ENCODE results near the gene FARP2. TPM values are rescaled to one million over a fixed set of nuclear protein-coding genes. Genes with fewer than 3 reads are reported as not detected.

The FARP2 gene
- total and polyA plus RNA-seq, 2 experiments from 2014 or later: 16.0 to 22.6 TPM

DNA sequence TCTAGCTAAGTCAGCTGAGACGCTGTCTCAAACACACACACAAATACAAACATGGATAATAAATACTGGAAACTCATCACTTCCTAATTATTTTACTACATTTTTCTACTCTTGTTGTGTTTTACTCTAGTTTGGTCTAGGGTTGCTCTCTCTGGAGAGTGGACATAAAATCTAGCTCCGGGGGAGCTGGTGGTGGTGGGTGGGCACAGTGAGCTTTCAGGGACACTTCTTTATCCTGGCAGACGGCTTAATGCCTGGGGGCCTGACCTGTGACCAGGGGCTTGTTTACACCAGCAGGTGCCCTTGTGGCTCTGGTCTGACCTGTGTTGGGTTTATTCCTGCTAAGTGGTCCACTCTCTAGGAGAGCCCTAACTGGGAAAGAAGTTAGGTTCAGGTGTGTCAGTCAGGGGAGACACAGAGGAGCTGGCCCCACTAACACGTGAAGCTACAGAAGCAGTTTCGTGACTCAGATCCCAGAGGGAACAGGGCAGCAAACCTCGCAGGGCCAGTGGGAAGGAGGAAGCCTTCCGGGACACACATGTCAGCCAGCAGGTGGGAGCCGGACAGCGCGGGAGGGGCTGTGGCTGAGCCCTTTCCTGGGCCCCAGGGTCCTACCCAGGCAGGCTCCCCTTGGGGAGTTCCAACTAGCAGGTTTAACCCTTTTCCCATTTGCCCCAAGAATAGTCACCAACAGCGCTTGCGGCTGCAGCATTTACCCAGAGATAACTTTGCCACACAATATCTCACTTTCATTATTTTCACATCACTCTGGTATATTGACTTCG lies 180.0 kb downstream of the FARP2 start:
- Histone ChIP-seq H3K4me1 (ENCODE audit: insufficient read depth) (peaks cover 5% of the 10 kb centered on the region; the same call in 1 of the 2 replicates), H3K27ac (ENCODE audit: low read depth) (no peak overlapping the region), H3K36me3 (ENCODE audit: insufficient read depth) (no peaks in the 10 kb centered on the region), H3F3A (replicated peaks; ENCODE audit: low read depth) (no peaks in the 10 kb centered on the region; the same call in 1 of the 2 replicates), H3K4me2 (no peak overlapping the region), H2AFZ (no peak overlapping the region), H3K79me2 (replicated peaks; ENCODE audit: insufficient read depth) (no peaks in the 10 kb centered on the region), H3K4me3 (no peak overlapping the region), H3K9me2 (ENCODE audit: insufficient read depth) (no peaks in the 10 kb centered on the region), H4K20me1 (replicated peaks; ENCODE audit: insufficient read depth) (no peaks in the 10 kb centered on the region), H3K27me3 (ENCODE audit: insufficient read depth) (peaks cover 7% of the 10 kb centered on the region)
- ATAC-seq (no peak), DNase-seq (ENCODE audit: low spot score) (no peak)
- H3K36me3 Mint-ChIP-seq (ENCODE audit: low read depth): no peaks in the 10 kb centered on the region; the same call in 2 of the 3 replicates
- peaks cover 11% of the 10 kb centered on the region; the same call in 2 of the 3 replicates for H3K4me1 Mint-ChIP-seq
- no peak overlapping the region for H3K4me3 Mint-ChIP-seq
- H3K9me3 Mint-ChIP-seq: no peaks in the 10 kb centered on the region
- H3K27ac Mint-ChIP-seq: no peak overlapping the region
- TF ChIP-seq JUNB (IDR thresholded peaks at IDR 0.05; ENCODE audit: unreplicated experiment) (no peak), EZH2 (IDR thresholded peaks at IDR 0.05; ENCODE audit: low read depth, unreplicated experiment) (no peak), EZH2phosphoT487 (IDR thresholded peaks at IDR 0.05; ENCODE audit: unreplicated experiment) (no peak), CTCF (conservative IDR thresholded peaks at IDR 0.05; ENCODE audit: low read depth in 2 of 2) (no peak), CREB1 (CRISPR knock-in tag; IDR thresholded peaks at IDR 0.05; ENCODE audit: low read depth) (no peak), ETS1 (IDR thresholded peaks at IDR 0.05) (no peak), POLR2AphosphoS5 (IDR thresholded peaks at IDR 0.05; ENCODE audit: low read depth) (no peak), STAT1 (IDR thresholded peaks at IDR 0.05; ENCODE audit: unreplicated experiment) (no peak), ZNF462 (CRISPR knock-in tag; IDR thresholded peaks at IDR 0.05) (no peak), NANOG (IDR thresholded peaks at IDR 0.05; ENCODE audit: borderline replicate concordance) (no peak), ZNF114 (CRISPR knock-in tag; IDR thresholded peaks at IDR 0.05) (no peak), ZNF331 (CRISPR knock-in tag; IDR thresholded peaks at IDR 0.05; ENCODE audit: low read depth) (no peak)
- TF ChIP-seq, protein P1, sequence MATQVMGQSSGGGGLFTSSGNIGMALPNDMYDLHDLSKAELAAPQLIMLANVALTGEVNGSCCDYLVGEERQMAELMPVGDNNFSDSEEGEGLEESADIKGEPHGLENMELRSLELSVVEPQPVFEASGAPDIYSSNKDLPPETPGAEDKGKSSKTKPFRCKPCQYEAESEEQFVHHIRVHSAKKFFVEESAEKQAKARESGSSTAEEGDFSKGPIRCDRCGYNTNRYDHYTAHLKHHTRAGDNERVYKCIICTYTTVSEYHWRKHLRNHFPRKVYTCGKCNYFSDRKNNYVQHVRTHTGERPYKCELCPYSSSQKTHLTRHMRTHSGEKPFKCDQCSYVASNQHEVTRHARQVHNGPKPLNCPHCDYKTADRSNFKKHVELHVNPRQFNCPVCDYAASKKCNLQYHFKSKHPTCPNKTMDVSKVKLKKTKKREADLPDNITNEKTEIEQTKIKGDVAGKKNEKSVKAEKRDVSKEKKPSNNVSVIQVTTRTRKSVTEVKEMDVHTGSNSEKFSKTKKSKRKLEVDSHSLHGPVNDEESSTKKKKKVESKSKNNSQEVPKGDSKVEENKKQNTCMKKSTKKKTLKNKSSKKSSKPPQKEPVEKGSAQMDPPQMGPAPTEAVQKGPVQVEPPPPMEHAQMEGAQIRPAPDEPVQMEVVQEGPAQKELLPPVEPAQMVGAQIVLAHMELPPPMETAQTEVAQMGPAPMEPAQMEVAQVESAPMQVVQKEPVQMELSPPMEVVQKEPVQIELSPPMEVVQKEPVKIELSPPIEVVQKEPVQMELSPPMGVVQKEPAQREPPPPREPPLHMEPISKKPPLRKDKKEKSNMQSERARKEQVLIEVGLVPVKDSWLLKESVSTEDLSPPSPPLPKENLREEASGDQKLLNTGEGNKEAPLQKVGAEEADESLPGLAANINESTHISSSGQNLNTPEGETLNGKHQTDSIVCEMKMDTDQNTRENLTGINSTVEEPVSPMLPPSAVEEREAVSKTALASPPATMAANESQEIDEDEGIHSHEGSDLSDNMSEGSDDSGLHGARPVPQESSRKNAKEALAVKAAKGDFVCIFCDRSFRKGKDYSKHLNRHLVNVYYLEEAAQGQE (IDR thresholded peaks at IDR 0.05; ENCODE audit: unreplicated experiment): no peak
- peaks cover 18% of the 10 kb centered on the region for H3K27me3 Mint-ChIP-seq (ENCODE audit: insufficient read depth, low read depth, poor library complexity)

All from GM23338 (cell line).